ENCODE measurements around the gene NBEAL2.

The NBEAL2 gene

DNA sequence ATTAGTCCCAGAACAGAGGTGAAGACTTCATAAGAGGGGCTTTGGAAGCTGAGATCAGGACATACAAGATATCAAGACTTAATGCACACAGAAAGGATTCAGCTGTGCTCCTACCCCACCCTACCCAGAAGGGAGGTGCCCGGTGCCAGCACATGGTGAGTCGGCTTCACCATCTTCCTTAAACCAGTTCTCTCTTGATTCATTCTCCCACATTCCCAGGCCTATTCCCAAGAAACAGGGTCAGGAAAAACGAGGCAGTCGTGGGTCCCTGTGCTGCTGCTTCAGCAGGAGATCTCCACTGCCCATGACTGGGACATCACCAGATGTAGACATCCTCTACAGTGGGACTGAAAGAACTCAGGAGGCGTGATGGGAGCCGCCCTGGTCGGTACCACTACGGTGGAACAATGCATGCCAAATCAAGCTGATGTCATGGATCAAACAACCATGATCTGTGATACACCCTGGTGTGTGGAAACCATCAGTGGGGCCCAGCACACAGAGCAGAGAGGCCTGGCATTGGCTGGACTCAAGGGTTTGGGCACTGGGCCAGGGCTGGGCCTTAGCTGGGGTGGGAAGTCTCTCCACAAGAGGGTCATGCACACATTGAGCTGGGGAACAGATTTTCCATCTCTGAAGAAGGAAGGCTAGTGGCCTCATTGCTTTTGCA lies 44.8 kb upstream of the NBEAL2 start:
- Histone ChIP-seq H3K18ac (ENCODE audit: low read length) (no peak overlapping the region), H3K79me1 (ENCODE audit: low read depth, low read length) (peaks cover 10% of the 10 kb centered on the region), H3K4me1 (ENCODE audit: control insufficient read depth in 2 of 2, insufficient read depth in 1 of 2, low read depth in 1 of 2, low read length in 2 of 2) (peaks cover 9 to 13% of the 10 kb centered on the region in 2 donors), H3K4me2 (ENCODE audit: insufficient read depth, low read length, poor library complexity, severe bottlenecking) (no peak overlapping the region), H2BK120ac (ENCODE audit: low read depth, low read length) (no peak overlapping the region), H3K27me3 (ENCODE audit: control insufficient read depth in 3 of 3, insufficient read depth in 3 of 3, low read depth in 1 of 3, low read length in 3 of 3) (no peaks in the 10 kb centered on the region), H3K23ac (ENCODE audit: low read depth, low read length, poor library complexity) (no peak overlapping the region), H2BK5ac (ENCODE audit: low read length) (no peak overlapping the region), H3K4me3 (ENCODE audit: low read length in 2 of 2) (no peak overlapping the region), H4K91ac (ENCODE audit: low read depth, low read length, poor library complexity) (no peak overlapping the region), H2BK15ac (ENCODE audit: low read length) (no peak overlapping the region), H3K36me3 (replicated peaks in 1 of 2; ENCODE audit: control insufficient read depth in 2 of 2, insufficient read depth in 2 of 2, low read length in 2 of 2) (peaks cover 2 to 63% of the 10 kb centered on the region in 2 donors), H4K8ac (ENCODE audit: low read depth, low read length) (no peak overlapping the region), H3K27ac (replicated peaks; ENCODE audit: low read length) (no peak overlapping the region), H3K9me3 (replicated peaks in 1 of 2; ENCODE audit: control insufficient read depth in 2 of 2, insufficient read depth in 1 of 2, low read depth in 1 of 2, low read length in 2 of 2) (no peaks in the 10 kb centered on the region), H2AK5ac (ENCODE audit: low read depth, low read length) (no peak overlapping the region), H2AFZ (ENCODE audit: low read length) (no peak overlapping the region), H3K9ac (ENCODE audit: low read depth, low read length, poor library complexity) (no peak overlapping the region), H2BK12ac (ENCODE audit: low read length) (no peak overlapping the region), H3K14ac (ENCODE audit: low read length) (no peak overlapping the region), H3K4ac (ENCODE audit: low read length) (no peak overlapping the region)
- no CpG with 5 or more reads among the region's 8 CpGs for WGBS, 2 donors (ENCODE audit: extremely low coverage in 2 of 2, insufficient read length in 2 of 2, insufficient replicate concordance in 1 of 2)
- DNase-seq (ENCODE audit: low spot score): no peak

DNA sequence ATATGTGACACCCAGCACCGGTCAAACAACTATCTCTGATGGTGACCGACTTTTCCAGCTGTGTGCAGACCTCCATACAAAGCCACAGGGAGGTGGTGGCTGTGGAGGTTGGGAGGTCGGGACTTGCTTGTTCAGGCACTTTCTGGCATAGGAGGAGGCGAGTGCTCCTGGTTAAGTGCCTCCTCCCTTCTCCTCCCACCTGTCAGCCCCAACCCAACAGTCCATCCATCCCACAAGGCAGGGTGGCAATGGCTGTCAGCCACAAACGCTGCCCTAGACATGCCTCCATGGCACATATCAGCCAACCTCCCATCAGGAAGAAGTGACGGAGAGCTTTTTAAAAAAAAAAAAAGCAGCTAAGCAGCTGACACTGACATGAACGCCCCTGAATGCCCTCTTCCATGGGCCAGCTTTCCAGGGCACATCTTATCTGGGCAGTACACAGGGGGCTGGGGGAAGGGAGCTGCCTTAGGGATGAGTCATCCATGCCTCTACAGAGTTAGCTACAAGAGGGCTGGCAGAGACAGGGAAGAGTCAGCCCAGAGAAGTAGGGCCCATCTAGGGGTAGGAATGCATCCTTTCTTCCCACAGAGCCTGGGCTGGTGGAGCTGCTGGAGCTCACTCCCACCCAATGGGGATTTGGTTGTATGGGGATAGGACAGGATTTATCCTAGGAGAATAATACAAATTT lies 44.2 kb upstream of the NBEAL2 start:
- Histone ChIP-seq H3K27ac (replicated peaks; ENCODE audit: low read length) (peak overlapping the region; percentile 55), H3K4me1 (ENCODE audit: control insufficient read depth in 2 of 2, insufficient read depth in 1 of 2, low read depth in 1 of 2, low read length in 2 of 2) (peaks cover 9 to 13% of the 10 kb centered on the region in 2 donors), H3K4me2 (ENCODE audit: insufficient read depth, low read length, poor library complexity, severe bottlenecking) (no peak overlapping the region), H2BK12ac (ENCODE audit: low read length) (no peak overlapping the region), H3K9ac (ENCODE audit: low read depth, low read length, poor library complexity) (no peak overlapping the region), H3K27me3 (ENCODE audit: control insufficient read depth in 3 of 3, insufficient read depth in 3 of 3, low read depth in 1 of 3, low read length in 3 of 3) (no peaks in the 10 kb centered on the region), H3K9me3 (replicated peaks in 1 of 2; ENCODE audit: control insufficient read depth in 2 of 2, insufficient read depth in 1 of 2, low read depth in 1 of 2, low read length in 2 of 2) (no peaks in the 10 kb centered on the region), H2BK120ac (ENCODE audit: low read depth, low read length) (no peak overlapping the region), H3K4me3 (ENCODE audit: low read length in 2 of 2) (no peak overlapping the region), H4K8ac (ENCODE audit: low read depth, low read length) (no peak overlapping the region), H2BK15ac (ENCODE audit: low read length) (no peak overlapping the region), H3K4ac (ENCODE audit: low read length) (no peak overlapping the region), H4K91ac (ENCODE audit: low read depth, low read length, poor library complexity) (no peak overlapping the region), H2AK5ac (ENCODE audit: low read depth, low read length) (no peak overlapping the region), H3K79me1 (ENCODE audit: low read depth, low read length) (peaks cover 8% of the 10 kb centered on the region), H3K18ac (ENCODE audit: low read length) (peak overlapping the region; percentile 1), H3K14ac (ENCODE audit: low read length) (no peak overlapping the region), H3K23ac (ENCODE audit: low read depth, low read length, poor library complexity) (no peak overlapping the region), H2BK5ac (ENCODE audit: low read length) (no peak overlapping the region), H2AFZ (ENCODE audit: low read length) (no peak overlapping the region), H3K36me3 (replicated peaks in 1 of 2; ENCODE audit: control insufficient read depth in 2 of 2, insufficient read depth in 2 of 2, low read length in 2 of 2) (peaks cover 2 to 69% of the 10 kb centered on the region in 2 donors)
- peak; percentile 67 for DNase-seq (ENCODE audit: low spot score)
- WGBS, 2 donors (ENCODE audit: extremely low coverage in 2 of 2, insufficient read length in 2 of 2, insufficient replicate concordance in 1 of 2): no CpG with 5 or more reads among the region's 7 CpGs

DNA sequence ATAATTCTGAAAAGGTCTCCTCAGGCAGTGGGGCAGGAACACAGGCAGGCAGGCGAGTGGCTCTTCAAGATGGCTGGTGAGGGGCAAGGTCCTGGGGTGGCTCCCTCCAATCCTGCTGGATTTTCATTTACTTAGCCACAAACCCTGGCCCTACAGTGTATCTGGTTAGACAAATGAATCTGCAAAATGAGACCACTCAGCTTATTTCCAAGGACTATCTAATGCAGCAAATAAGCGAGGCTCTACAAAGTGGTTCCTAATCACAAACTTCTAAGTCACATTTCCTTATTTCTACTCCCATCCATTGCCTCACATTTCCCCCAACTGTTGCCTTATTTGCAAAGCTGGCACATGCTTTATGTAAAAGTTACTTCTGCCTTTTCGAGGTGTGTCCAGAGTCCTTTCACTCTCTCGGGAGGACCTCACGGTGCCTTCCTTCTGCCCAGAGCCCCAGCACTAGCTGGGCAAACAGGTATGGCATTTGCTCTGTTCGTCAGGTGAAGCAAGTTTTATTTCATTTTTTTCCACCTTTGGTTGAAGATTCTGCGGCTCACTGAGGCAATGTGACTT lies 43.4 kb upstream of the NBEAL2 start:
- WGBS, 2 donors (ENCODE audit: extremely low coverage in 2 of 2, insufficient read length in 2 of 2, insufficient replicate concordance in 1 of 2): no CpG with 5 or more reads among the region's 7 CpGs
- no peaks in the 10 kb centered on the region for H3K27me3 ChIP-seq (ENCODE audit: control insufficient read depth in 3 of 3, insufficient read depth in 3 of 3, low read depth in 1 of 3, low read length in 3 of 3)
- H3K79me1 ChIP-seq (ENCODE audit: low read depth, low read length): peaks cover 5% of the 10 kb centered on the region
- no peak overlapping the region for H4K8ac ChIP-seq (ENCODE audit: low read depth, low read length)
- H4K91ac ChIP-seq (ENCODE audit: low read depth, low read length, poor library complexity): no peak overlapping the region
- H3K4ac ChIP-seq (ENCODE audit: low read length): no peak overlapping the region
- no peaks in the 10 kb centered on the region for H3K9me3 ChIP-seq (replicated peaks in 1 of 2; ENCODE audit: control insufficient read depth in 2 of 2, insufficient read depth in 1 of 2, low read depth in 1 of 2, low read length in 2 of 2)
- no peak overlapping the region for H3K4me2 ChIP-seq (ENCODE audit: insufficient read depth, low read length, poor library complexity, severe bottlenecking)
- H2AK5ac ChIP-seq (ENCODE audit: low read depth, low read length): no peak overlapping the region
- H3K4me1 ChIP-seq (ENCODE audit: control insufficient read depth in 2 of 2, insufficient read depth in 1 of 2, low read depth in 1 of 2, low read length in 2 of 2): peaks cover 9 to 13% of the 10 kb centered on the region in 2 donors
- H2BK5ac ChIP-seq (ENCODE audit: low read length): no peak overlapping the region
- no peak for DNase-seq (ENCODE audit: low spot score)
- H3K23ac ChIP-seq (ENCODE audit: low read depth, low read length, poor library complexity): no peak overlapping the region
- no peak overlapping the region for H2AFZ ChIP-seq (ENCODE audit: low read length)
- no peak overlapping the region for H3K9ac ChIP-seq (ENCODE audit: low read depth, low read length, poor library complexity)
- no peak overlapping the region for H3K18ac ChIP-seq (ENCODE audit: low read length)
- no peak overlapping the region for H3K14ac ChIP-seq (ENCODE audit: low read length)
- H3K4me3 ChIP-seq (ENCODE audit: low read length in 2 of 2): no peak overlapping the region
- H2BK120ac ChIP-seq (ENCODE audit: low read depth, low read length): no peak overlapping the region
- no peak overlapping the region for H2BK15ac ChIP-seq (ENCODE audit: low read length)
- peak overlapping the region; percentile 63 for H3K27ac ChIP-seq (replicated peaks; ENCODE audit: low read length)
- no peak overlapping the region for H2BK12ac ChIP-seq (ENCODE audit: low read length)
- peaks cover 2 to 69% of the 10 kb centered on the region in 2 donors for H3K36me3 ChIP-seq (replicated peaks in 1 of 2; ENCODE audit: control insufficient read depth in 2 of 2, insufficient read depth in 2 of 2, low read length in 2 of 2)

DNA sequence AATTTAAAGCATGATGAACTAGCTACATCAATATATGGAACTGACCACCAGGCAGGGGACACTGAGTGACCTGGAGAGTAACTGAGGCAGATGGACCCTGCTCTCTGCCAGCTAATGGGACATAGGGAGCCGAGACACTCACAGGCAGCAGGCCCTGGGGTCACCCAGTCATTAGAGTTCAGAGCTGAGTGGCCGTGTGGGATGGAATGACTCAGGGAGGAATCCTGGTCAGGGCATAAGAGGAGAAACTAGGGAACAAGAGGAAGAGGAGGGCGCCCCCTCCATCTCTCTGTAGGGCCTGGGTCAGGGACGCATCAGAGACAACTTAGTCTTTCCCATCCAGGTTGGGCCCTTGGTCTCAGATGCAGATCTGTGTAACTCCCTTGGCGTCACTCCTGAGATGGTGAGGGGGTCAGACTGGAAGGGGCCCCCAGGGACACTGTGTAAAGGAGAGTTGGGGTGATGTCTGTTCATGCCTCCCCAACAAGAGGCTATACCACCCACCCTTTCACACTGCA lies 42.7 kb upstream of the NBEAL2 start:
- WGBS, 2 donors (ENCODE audit: extremely low coverage in 2 of 2, insufficient read length in 2 of 2, insufficient replicate concordance in 1 of 2): no CpG with 5 or more reads among the region's 5 CpGs
- Histone ChIP-seq H3K4ac (ENCODE audit: low read length) (no peak overlapping the region), H3K27ac (replicated peaks; ENCODE audit: low read length) (no peak overlapping the region)

More for the DNA sequence above, 42.7 kb upstream of the NBEAL2 start:
- no peak overlapping the region for H3K4me2 ChIP-seq (ENCODE audit: insufficient read depth, low read length, poor library complexity, severe bottlenecking)
- H2AFZ ChIP-seq (ENCODE audit: low read length): no peak overlapping the region
- DNase-seq (ENCODE audit: low spot score): no peak
- no peak overlapping the region for H4K8ac ChIP-seq (ENCODE audit: low read depth, low read length)
- no peak overlapping the region for H2BK120ac ChIP-seq (ENCODE audit: low read depth, low read length)
- H3K79me1 ChIP-seq (ENCODE audit: low read depth, low read length): peaks cover 5% of the 10 kb centered on the region
- no peak overlapping the region for H3K9ac ChIP-seq (ENCODE audit: low read depth, low read length, poor library complexity)
- H2BK5ac ChIP-seq (ENCODE audit: low read length): no peak overlapping the region
- no peak overlapping the region for H2AK5ac ChIP-seq (ENCODE audit: low read depth, low read length)
- H2BK12ac ChIP-seq (ENCODE audit: low read length): no peak overlapping the region
- H3K4me1 ChIP-seq (ENCODE audit: control insufficient read depth in 2 of 2, insufficient read depth in 1 of 2, low read depth in 1 of 2, low read length in 2 of 2): peaks cover 9 to 12% of the 10 kb centered on the region in 2 donors
- no peaks in the 10 kb centered on the region for H3K27me3 ChIP-seq (ENCODE audit: control insufficient read depth in 3 of 3, insufficient read depth in 3 of 3, low read depth in 1 of 3, low read length in 3 of 3)
- H3K18ac ChIP-seq (ENCODE audit: low read length): no peak overlapping the region
- H3K14ac ChIP-seq (ENCODE audit: low read length): no peak overlapping the region
- no peaks in the 10 kb centered on the region for H3K9me3 ChIP-seq (replicated peaks in 1 of 2; ENCODE audit: control insufficient read depth in 2 of 2, insufficient read depth in 1 of 2, low read depth in 1 of 2, low read length in 2 of 2)
- H3K23ac ChIP-seq (ENCODE audit: low read depth, low read length, poor library complexity): no peak overlapping the region
- no peak overlapping the region for H3K4me3 ChIP-seq (ENCODE audit: low read length in 2 of 2)
- H4K91ac ChIP-seq (ENCODE audit: low read depth, low read length, poor library complexity): no peak overlapping the region
- peaks cover 2 to 73% of the 10 kb centered on the region in 2 donors for H3K36me3 ChIP-seq (replicated peaks in 1 of 2; ENCODE audit: control insufficient read depth in 2 of 2, insufficient read depth in 2 of 2, low read length in 2 of 2)
- H2BK15ac ChIP-seq (ENCODE audit: low read length): no peak overlapping the region
